Uterus (tissue), 2 donors: ENCODE measurements around the gene DIDO1.

ENCODE experiments used
- POLR2A ChIP-seq, 2 donors: fragments of 450-650 bp; IDR thresholded peaks; one replicate each; pipeline ENCODE4 v1.6.1; 2016; ENCODE audit warnings: antibody characterized with exemption in 2 of 2, mild to moderate bottlenecking in 1 of 2, moderate library complexity in 1 of 2
- TF ChIP-seq, protein P1 (sequence below), 4 experiments: fragments of 200-600 bp in 2 of 4; fragments of 450-650 bp in 2 of 4; sonication (generic) in 2 of 4; IDR thresholded peaks; one replicate each; pipeline ENCODE4 v1.5.1; 2016 to 2019; ENCODE audit warnings: antibody characterized with exemption in 4 of 4, mild to moderate bottlenecking in 2 of 4, moderate library complexity in 1 of 4

DNA sequence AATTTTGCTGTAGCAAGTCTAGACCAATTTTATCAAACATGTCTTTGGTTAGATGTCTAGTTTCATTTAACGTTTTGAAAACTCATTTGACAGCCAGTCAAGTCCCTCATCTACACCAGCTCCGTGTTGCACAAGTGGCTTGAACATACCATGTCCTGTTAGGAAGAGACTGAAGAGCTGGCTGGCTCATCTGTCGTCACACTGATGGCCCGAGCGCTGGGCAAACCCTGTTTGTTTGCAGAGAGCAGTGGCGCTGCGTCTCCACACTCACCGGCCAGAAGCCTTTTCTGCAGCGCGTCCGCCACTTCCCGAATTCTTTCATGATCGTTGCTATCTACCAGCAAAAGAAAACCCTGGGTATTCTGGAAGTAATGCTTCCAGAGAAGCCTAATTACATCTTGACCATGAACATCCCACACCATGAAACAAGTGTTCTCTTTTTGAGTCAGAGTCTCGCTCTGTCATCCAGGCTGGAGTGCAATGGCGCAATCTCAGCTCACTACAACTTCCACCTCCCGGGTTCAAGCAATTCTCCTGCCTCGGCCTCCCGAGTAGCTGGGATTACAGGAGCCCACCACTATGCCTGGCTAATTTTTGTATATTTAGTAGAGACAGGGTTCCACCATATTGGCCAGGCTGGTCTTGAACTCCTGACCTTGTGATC lies 54.0 kb downstream of the DIDO1 start:
- TF ChIP-seq, protein P1, sequence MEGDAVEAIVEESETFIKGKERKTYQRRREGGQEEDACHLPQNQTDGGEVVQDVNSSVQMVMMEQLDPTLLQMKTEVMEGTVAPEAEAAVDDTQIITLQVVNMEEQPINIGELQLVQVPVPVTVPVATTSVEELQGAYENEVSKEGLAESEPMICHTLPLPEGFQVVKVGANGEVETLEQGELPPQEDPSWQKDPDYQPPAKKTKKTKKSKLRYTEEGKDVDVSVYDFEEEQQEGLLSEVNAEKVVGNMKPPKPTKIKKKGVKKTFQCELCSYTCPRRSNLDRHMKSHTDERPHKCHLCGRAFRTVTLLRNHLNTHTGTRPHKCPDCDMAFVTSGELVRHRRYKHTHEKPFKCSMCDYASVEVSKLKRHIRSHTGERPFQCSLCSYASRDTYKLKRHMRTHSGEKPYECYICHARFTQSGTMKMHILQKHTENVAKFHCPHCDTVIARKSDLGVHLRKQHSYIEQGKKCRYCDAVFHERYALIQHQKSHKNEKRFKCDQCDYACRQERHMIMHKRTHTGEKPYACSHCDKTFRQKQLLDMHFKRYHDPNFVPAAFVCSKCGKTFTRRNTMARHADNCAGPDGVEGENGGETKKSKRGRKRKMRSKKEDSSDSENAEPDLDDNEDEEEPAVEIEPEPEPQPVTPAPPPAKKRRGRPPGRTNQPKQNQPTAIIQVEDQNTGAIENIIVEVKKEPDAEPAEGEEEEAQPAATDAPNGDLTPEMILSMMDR (IDR thresholded peaks at IDR 0.05) = no peak
- TF ChIP-seq POLR2A (IDR thresholded peaks at IDR 0.05) = no peak
